GM23338 (cell line): ENCODE measurements around the gene C1orf146. TPM values are rescaled to one million over a fixed set of nuclear protein-coding genes. Genes with fewer than 3 reads are reported as not detected.

Experiments used
- ATAC-seq: fragments of 200-7000 bp; cut with Tn5 transposase; 3 replicates; pipeline ENCODE4 v1.9.1; 2020
- DNase-seq: peaks from one replicate; pipeline ENCODE4 v3.0.0-alpha.2; 2015; ENCODE audit warnings: low spot score
- H2AFZ ChIP-seq: fragments of 200-600 bp; sonication (generic); 2 replicates; pipeline ENCODE4 v1.8.0; 2016; ENCODE audit warnings: antibody characterized with exemption, mild to moderate bottlenecking, moderate library complexity
- H3F3A ChIP-seq: fragments of 200-600 bp; sonication (generic); replicated peaks from 2 replicates; pipeline ENCODE4 v1.8.0; 2017; ENCODE audit warnings: antibody characterized with exemption, mixed run types, low read depth
- H3K27ac ChIP-seq: fragments of 200-600 bp; sonication (generic); 2 replicates; pipeline ENCODE4 v1.6.1; 2016; ENCODE audit warnings: low read depth
- H3K27me3 ChIP-seq: fragments of 200-600 bp; sonication (generic); 2 replicates; pipeline ENCODE4 v1.8.0; 2016; ENCODE audit warnings: mild to moderate bottlenecking, mixed run types, moderate library complexity; ENCODE audit not compliant: insufficient read depth
- H3K36me3 ChIP-seq: fragments of 200-600 bp; sonication (generic); 2 replicates; pipeline ENCODE4 v1.8.0; 2016; ENCODE audit warnings: mild to moderate bottlenecking; ENCODE audit not compliant: insufficient read depth
- H3K4me1 ChIP-seq: fragments of 200-600 bp; sonication (generic); 2 replicates; pipeline ENCODE4 v1.8.0; 2016; ENCODE audit warnings: mild to moderate bottlenecking, moderate library complexity; ENCODE audit not compliant: insufficient read depth
- H3K4me2 ChIP-seq: fragments of 200-600 bp; sonication (generic); 2 replicates; pipeline ENCODE4 v1.7.1; 2017; ENCODE audit warnings: mixed run types
- H3K4me3 ChIP-seq: fragments of 200-600 bp; sonication (generic); 2 replicates; pipeline ENCODE4 v1.6.1; 2016; ENCODE audit warnings: mixed run types
- H3K79me2 ChIP-seq: fragments of 200-600 bp; sonication (generic); replicated peaks from 2 replicates; pipeline ENCODE4 v1.8.0; 2017; ENCODE audit warnings: mild to moderate bottlenecking; ENCODE audit not compliant: insufficient read depth
- H3K9me2 ChIP-seq: fragments of 200-600 bp; sonication (generic); 2 replicates; pipeline ENCODE4 v1.8.0; 2017; ENCODE audit not compliant: insufficient read depth
- H4K20me1 ChIP-seq: fragments of 200-600 bp; sonication (generic); replicated peaks from 2 replicates; pipeline ENCODE4 v1.8.0; 2017; ENCODE audit warnings: mild to moderate bottlenecking; ENCODE audit not compliant: insufficient read depth
- H3K27ac Mint-ChIP-seq: 2 replicates; pipeline ENCODE4 v1.8.0; 2020; ENCODE audit warnings: inconsistent platforms, mild to moderate bottlenecking, moderate library complexity, mixed read lengths
- H3K27me3 Mint-ChIP-seq: 3 replicates; pipeline ENCODE4 v1.8.0; 2022; ENCODE audit warnings: low read depth, mild to moderate bottlenecking, moderate library complexity, mixed read lengths, inconsistent platforms; ENCODE audit not compliant: insufficient read depth, poor library complexity
- H3K36me3 Mint-ChIP-seq: 3 replicates; pipeline ENCODE4 v1.8.0; 2021; ENCODE audit warnings: low read depth, mild to moderate bottlenecking, inconsistent platforms, moderate library complexity, mixed read lengths
- H3K4me1 Mint-ChIP-seq: 3 replicates; pipeline ENCODE4 v1.8.0; 2020; ENCODE audit warnings: mild to moderate bottlenecking, inconsistent platforms, mixed read lengths
- H3K4me3 Mint-ChIP-seq: 3 replicates; pipeline ENCODE4 v1.8.0; 2021; ENCODE audit warnings: moderate library complexity, mild to moderate bottlenecking, inconsistent platforms, mixed read lengths
- H3K9me3 Mint-ChIP-seq: 3 replicates; pipeline ENCODE4 v1.8.0; 2020; ENCODE audit warnings: moderate library complexity, mild to moderate bottlenecking, inconsistent platforms, mixed read lengths
- CREB1 ChIP-seq: fragments of 250-450 bp; sonication (Bioruptor Pico); IDR thresholded peaks from 2 replicates; pipeline ENCODE4 v1.5.0; 2020; ENCODE audit warnings: low read depth, mild to moderate bottlenecking, moderate library complexity
- ETS1 ChIP-seq: IDR thresholded peaks from 2 replicates; pipeline ENCODE4 v1.6.1; 2016; ENCODE audit warnings: antibody characterized with exemption
- EZH2 ChIP-seq: fragments of 200-600 bp; sonication (generic); IDR thresholded peaks from one replicate; pipeline ENCODE4 v1.8.0; 2017; ENCODE audit warnings: antibody characterized with exemption, mild to moderate bottlenecking, low read depth; ENCODE audit not compliant: unreplicated experiment
- EZH2phosphoT487 ChIP-seq: fragments of 200-600 bp; sonication (generic); IDR thresholded peaks from one replicate; pipeline ENCODE4 v1.8.1; 2018; ENCODE audit warnings: antibody characterized with exemption; ENCODE audit not compliant: unreplicated experiment
- JUNB ChIP-seq: IDR thresholded peaks from one replicate; pipeline ENCODE4 v1.6.1; 2016; ENCODE audit warnings: antibody characterized with exemption; ENCODE audit not compliant: unreplicated experiment
- NANOG ChIP-seq: IDR thresholded peaks from 2 replicates; pipeline ENCODE4 v1.6.1; 2016; ENCODE audit warnings: antibody characterized with exemption, borderline replicate concordance
- POLR2AphosphoS5 ChIP-seq: IDR thresholded peaks from 2 replicates; pipeline ENCODE4 v1.6.1; 2016; ENCODE audit warnings: antibody characterized with exemption, low read depth
- STAT1 ChIP-seq: IDR thresholded peaks from one replicate; pipeline ENCODE4 v1.6.1; 2016; ENCODE audit warnings: antibody characterized with exemption; ENCODE audit not compliant: unreplicated experiment
- ZNF114 ChIP-seq: fragments of 250-450 bp; sonication (Bioruptor Pico); IDR thresholded peaks from 2 replicates; pipeline ENCODE4 v1.5.0; 2020; ENCODE audit warnings: mild to moderate bottlenecking, moderate library complexity
- ZNF331 ChIP-seq: fragments of 250-450 bp; sonication (Bioruptor Pico); IDR thresholded peaks from 2 replicates; pipeline ENCODE4 v1.5.0; 2020; ENCODE audit warnings: low read depth, mild to moderate bottlenecking, moderate library complexity
- ZNF462 ChIP-seq: fragments of 250-450 bp; sonication (Bioruptor Pico); IDR thresholded peaks from 2 replicates; pipeline ENCODE4 v1.5.0; 2020; ENCODE audit warnings: mild to moderate bottlenecking, moderate library complexity
- polyA plus RNA-seq: library from polyadenylated mRNA; unstranded; fragments of >200 nt; fragmentation: Nextera tagmentation; extraction: Ambion mirVana; gene quantifications from 2 replicates; pipeline ENCODE4 v1.2.1, GENCODE V29; 2016
- total RNA-seq: library from RNA; depleted of rRNA; stranded (reverse); fragments of >200 nt; shearing (Covaris generic); gene quantifications from 2 replicates; pipeline ENCODE4 v1.2.3, GENCODE V29; 2014
- TF ChIP-seq, protein P1 (sequence below), 2 experiments: fragments of 200-600 bp in 1 of 2; sonication (generic) in 1 of 2; conservative IDR thresholded peaks; 2 replicates each; pipeline versions ENCODE4 v1.5.1 to v1.6.1; 2016 to 2017; ENCODE audit warnings: antibody characterized with exemption in 2 of 2, low read depth in 2 of 2, mild to moderate bottlenecking in 2 of 2, moderate library complexity in 1 of 2
- TF ChIP-seq, protein P2 (sequence below): IDR thresholded peaks from one replicate; pipeline ENCODE4 v1.6.1; 2018; ENCODE audit warnings: antibody characterized with exemption; ENCODE audit not compliant: unreplicated experiment

C1orf146 gene
- total and polyA plus RNA-seq, 2 experiments from 2014 or later = not detected

- no peak for DNase-seq
- Histone ChIP-seq H3K4me3 (no peak overlapping the region), H3K9me2 (0 out of 2 replicates have a peak, but pooled peaks cover 6% of the 10 kb centered on the region), H3K36me3 (no peaks in the 10 kb centered on the region), H3K79me2 (no peaks in the 10 kb centered on the region), H3K4me2 (no peak overlapping the region), H4K20me1 (no peaks in the 10 kb centered on the region), H3K27me3 (no peaks in the 10 kb centered on the region), H2AFZ (no peak overlapping the region), H3F3A (no peaks in the 10 kb centered on the region), H3K4me1 (no peaks in the 10 kb centered on the region), H3K27ac (no peak overlapping the region)
- no peaks in the 10 kb centered on the region for H3K4me1 Mint-ChIP-seq
- peaks cover 2% of the 10 kb centered on the region; the same call in 1 of the 3 replicates for H3K9me3 Mint-ChIP-seq
- H3K27ac Mint-ChIP-seq = no peak overlapping the region
- no peak overlapping the region for H3K4me3 Mint-ChIP-seq
- H3K36me3 Mint-ChIP-seq = no peaks in the 10 kb centered on the region
- TF ChIP-seq POLR2AphosphoS5 = no peak
- no peak for TF ChIP-seq EZH2
- TF ChIP-seq ZNF114 = no peak
- TF ChIP-seq NANOG = no peak
- TF ChIP-seq JUNB = no peak
- TF ChIP-seq ZNF331 (CRISPR knock-in tag) = no peak
- TF ChIP-seq ETS1 = no peak
- TF ChIP-seq, protein P1, sequence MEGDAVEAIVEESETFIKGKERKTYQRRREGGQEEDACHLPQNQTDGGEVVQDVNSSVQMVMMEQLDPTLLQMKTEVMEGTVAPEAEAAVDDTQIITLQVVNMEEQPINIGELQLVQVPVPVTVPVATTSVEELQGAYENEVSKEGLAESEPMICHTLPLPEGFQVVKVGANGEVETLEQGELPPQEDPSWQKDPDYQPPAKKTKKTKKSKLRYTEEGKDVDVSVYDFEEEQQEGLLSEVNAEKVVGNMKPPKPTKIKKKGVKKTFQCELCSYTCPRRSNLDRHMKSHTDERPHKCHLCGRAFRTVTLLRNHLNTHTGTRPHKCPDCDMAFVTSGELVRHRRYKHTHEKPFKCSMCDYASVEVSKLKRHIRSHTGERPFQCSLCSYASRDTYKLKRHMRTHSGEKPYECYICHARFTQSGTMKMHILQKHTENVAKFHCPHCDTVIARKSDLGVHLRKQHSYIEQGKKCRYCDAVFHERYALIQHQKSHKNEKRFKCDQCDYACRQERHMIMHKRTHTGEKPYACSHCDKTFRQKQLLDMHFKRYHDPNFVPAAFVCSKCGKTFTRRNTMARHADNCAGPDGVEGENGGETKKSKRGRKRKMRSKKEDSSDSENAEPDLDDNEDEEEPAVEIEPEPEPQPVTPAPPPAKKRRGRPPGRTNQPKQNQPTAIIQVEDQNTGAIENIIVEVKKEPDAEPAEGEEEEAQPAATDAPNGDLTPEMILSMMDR (conservative IDR thresholded peaks at IDR 0.05; ENCODE audit: low read depth in 2 of 2) = no peak
- TF ChIP-seq STAT1 = no peak
- TF ChIP-seq, protein P2, sequence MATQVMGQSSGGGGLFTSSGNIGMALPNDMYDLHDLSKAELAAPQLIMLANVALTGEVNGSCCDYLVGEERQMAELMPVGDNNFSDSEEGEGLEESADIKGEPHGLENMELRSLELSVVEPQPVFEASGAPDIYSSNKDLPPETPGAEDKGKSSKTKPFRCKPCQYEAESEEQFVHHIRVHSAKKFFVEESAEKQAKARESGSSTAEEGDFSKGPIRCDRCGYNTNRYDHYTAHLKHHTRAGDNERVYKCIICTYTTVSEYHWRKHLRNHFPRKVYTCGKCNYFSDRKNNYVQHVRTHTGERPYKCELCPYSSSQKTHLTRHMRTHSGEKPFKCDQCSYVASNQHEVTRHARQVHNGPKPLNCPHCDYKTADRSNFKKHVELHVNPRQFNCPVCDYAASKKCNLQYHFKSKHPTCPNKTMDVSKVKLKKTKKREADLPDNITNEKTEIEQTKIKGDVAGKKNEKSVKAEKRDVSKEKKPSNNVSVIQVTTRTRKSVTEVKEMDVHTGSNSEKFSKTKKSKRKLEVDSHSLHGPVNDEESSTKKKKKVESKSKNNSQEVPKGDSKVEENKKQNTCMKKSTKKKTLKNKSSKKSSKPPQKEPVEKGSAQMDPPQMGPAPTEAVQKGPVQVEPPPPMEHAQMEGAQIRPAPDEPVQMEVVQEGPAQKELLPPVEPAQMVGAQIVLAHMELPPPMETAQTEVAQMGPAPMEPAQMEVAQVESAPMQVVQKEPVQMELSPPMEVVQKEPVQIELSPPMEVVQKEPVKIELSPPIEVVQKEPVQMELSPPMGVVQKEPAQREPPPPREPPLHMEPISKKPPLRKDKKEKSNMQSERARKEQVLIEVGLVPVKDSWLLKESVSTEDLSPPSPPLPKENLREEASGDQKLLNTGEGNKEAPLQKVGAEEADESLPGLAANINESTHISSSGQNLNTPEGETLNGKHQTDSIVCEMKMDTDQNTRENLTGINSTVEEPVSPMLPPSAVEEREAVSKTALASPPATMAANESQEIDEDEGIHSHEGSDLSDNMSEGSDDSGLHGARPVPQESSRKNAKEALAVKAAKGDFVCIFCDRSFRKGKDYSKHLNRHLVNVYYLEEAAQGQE = no peak
- TF ChIP-seq CREB1 (CRISPR knock-in tag) = no peak
- no peak for TF ChIP-seq ZNF462 (CRISPR knock-in tag)
- TF ChIP-seq EZH2phosphoT487 = no peak
- H3K27me3 Mint-ChIP-seq = peaks cover 3% of the 10 kb centered on the region
- no peak for ATAC-seq
Measured at GRCh38 chr1:92211166-92211565, 6.5 kb upstream of the C1orf146 start.
